Amniotic stem cell (primary cell): Measurements from ENCODE around the gene METTL3.
"Not testable (repeated sequence)": the region's sequence is repeated elsewhere in the genome, so short reads cannot be mapped to it uniquely, and the experiment has no call there.

Experiments
- DNase-seq: peaks from one replicate; lab custom pipeline; 2025; lab: John Stamatoyannopoulos, UW

Gene METTL3

DNA sequence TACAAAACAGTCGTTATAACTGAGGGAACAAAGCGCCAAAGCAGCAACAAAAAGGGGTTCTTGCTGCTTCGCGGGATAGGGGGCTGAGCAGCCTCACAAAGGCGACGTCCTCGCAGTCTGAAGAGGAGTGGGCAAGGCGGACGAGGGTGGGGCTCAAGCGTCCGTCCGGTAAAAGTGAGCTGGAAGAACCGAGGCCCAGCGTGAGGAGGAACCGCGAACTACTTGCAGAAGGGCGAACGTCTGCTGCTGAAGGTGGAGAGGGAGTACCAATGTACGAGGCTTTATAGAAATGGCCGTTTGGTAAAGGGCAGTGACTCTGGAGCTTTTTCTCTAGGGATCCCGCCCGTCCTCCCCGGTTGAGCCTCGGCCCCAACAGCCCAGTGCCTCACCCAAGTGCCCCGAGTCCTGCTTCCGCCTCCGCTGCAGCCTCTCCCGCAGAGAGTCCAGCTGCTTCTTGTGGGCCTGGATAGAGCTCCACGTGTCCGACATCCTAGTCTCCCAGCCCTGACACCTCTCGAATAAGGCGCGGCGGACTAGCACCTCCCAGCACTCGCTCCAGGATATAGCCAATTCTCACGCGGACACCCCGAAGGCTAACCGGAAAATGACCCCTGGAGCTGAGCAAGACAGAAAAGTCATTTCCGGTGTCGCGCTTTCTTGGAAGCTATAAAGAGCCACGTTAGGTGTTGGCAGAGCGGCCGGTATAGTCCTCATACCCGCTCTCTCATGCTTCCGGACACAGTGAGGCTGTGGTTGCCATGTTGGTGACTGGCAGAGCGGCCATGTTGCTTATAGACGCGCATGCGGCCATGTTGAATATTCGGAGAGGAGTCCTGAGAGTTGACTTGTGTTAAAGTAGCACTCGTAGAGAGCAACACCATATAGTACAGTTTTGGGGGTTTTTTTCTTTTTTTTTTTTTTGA lies at the start of gene METTL3:
Gene METTL3, minus strand, starts transcription at position 606 of the 923 bp plus-strand sequence. Its CDS starts 117 bp downstream, at position 489.
- DNase-seq = peak; percentile 98

- no peak for DNase-seq
These were observed 47.6 kb upstream of the METTL3 start for GRCh38 chr14:21558703-21559170.

DNA sequence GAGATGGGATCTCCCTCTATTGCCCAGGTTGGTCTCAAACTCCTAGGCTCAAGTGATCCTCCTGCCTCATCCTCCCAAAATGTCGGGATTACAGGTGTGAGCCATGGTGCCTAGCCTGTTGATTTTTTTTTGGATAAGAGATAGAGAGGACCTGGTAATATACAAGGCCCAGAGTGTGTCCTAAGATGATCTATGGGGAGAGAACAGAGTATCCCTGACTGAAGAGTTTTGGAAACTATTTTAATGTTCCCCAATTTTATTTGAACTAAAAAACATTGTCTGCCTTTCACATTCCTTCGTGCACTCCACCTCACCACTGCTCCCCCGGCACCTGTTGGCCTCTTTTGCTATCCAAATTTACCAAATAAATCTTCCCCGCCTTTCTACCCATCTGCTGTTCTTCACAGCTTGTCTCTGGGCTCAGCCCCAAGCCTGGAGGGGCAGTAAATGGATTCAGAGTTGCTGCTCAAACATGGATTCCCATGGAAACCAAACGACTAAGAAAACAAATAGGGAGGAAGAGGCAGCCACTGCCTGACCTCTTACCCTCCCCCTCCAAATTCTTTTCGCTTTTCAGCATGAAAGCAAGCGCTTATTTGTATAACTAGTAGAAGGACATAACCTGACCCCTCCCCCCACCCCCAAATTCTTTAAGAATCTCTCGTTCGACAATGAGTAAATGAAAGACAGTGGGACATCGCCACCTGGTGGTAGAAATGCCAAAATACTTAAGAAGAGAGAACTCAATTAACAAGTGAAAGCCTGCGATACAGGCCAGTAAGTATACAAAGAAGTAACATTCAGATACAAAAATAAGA lies 46.2 kb upstream of the METTL3 start:
- DNase-seq = peak; percentile 84

- no peak for DNase-seq
These were observed 45.4 kb upstream of the METTL3 start for GRCh38 chr14:21556378-21557083.

- no peak for DNase-seq
These were observed 42.1 kb upstream of the METTL3 start for GRCh38 chr14:21553266-21553665.

- not testable (repeated sequence) for DNase-seq
These were observed 33.4 kb upstream of the METTL3 start for GRCh38 chr14:21544588-21544987.

GRCh38 chr14:21543963-21544362 lies 32.8 kb upstream of the METTL3 start:
- DNase-seq = no peak

DNA sequence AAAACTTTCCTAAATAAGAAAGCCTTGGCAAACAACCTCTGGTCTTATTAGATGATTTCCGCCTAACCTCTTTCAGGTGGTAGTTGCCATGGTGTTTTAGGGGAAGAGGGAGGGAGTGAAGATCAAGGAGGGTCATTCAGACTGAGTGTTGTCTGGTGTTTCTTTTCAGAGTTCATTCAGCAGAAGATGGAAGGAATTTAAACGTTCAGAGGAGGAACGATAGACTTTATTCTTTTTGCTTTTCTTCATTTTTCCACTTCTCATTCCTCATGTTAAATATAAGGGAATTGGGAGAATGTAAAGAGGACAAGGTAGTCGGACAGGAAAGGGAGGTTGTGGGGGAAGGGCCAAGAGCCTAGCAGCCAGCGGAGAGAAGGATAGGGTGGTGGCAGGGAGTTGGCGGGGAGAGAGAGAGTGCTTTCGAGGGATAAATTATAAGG lies 32.4 kb upstream of the METTL3 start:
- no peak for DNase-seq

GRCh38 chr14:21541413-21542074 lies 30.4 kb upstream of the METTL3 start:
- DNase-seq = no peak

- no peak for DNase-seq
These were observed 28.2 kb upstream of the METTL3 start for GRCh38 chr14:21539189-21539940.

DNA sequence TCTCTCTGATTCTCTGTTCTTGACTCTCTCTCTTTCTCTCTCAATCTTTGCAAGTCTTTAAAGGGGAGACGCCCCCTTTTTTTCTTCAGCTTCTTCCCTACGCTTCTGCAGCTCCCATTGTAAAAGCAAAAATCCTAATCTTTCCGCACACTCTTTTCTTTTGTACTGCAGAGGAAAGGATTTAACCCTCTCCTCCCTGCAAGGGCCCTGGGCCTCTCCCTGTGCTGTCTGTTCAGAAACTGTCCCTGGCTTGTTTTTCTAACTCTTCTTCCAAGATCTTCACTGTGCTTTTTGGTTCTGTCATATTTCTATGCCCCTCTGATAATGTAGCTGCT lies 25.9 kb upstream of the METTL3 start:
- DNase-seq = no peak

DNA sequence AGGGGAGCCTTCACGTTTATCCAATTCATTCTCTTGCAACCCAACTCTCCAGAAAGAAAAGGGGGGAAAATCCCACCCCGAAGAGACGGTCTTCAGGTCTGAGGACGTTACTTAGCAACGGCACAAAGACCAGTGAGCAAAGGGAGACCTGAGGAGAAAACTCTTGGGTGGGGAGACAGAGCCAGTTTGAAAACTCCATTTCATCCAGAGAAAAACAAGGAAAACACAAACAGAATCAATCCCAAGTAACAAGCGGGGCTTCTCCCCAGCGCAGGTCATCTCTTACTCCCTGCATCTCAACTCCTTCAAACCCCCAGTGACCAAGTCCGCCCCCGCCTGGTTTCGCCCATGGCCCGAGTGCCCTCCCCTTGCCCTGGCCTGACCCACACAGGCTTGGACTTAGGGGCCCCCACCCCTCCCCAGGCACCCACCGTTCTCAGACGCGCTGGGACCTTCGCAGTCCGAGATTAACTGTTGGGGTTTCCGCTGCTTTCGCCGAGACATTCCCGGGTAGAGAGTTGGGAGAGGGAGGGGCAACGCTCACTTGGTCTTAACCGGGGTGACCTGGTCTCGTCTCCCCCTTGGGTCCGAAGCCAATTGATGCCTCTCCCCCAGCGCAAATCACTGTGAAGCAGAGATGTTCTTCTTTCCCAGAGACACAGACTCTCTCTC lies 25.4 kb upstream of the METTL3 start:
- no peak for DNase-seq

- DNase-seq = no peak
These were observed 24.6 kb upstream of the METTL3 start for GRCh38 chr14:21535545-21536417.

DNA sequence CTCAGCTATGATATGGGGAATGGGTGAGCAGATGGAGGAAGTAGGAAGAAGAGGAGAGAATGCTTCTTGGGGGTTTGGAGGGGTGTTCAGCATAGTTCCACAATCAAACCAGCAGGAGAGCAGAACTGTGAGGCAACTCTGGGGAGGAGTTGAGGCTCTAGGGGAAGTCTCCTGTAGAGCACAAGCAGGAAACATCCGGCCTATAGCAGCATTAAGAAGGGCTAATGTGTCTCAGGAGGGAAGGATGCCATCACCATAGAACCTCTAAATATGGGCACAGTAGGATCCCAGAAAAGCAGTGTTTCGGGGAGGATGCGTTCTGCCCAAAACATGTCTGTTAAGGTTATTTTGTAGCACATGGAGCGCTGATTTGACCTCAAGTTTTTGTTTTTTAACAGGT lies 23.4 kb upstream of the METTL3 start:
- no peak for DNase-seq

DNA sequence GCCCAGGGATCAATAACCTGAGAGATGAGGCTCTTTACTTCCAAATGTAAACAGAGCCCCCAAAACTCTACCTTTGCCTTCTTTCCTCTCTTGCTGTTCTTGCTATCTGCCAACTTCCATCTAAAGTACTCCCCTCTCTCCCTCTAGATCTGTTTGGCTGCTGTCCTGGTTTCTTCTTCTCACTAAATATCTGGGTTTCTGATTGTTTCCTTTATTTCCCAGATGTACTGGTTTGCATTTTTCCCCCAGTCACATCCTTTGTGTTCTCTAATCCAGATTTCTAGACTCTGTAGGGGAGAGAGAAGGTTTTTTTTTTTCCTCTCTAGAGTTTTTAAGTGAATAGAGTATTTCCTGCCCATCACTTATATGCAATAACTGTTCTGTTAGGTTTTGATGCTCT lies 22.2 kb upstream of the METTL3 start:
- no peak for DNase-seq

- no peak for DNase-seq
These were observed 18.4 kb upstream of the METTL3 start for GRCh38 chr14:21529515-21529914.

- DNase-seq = no peak
These were observed 17.5 kb upstream of the METTL3 start for GRCh38 chr14:21528381-21529348.

DNA sequence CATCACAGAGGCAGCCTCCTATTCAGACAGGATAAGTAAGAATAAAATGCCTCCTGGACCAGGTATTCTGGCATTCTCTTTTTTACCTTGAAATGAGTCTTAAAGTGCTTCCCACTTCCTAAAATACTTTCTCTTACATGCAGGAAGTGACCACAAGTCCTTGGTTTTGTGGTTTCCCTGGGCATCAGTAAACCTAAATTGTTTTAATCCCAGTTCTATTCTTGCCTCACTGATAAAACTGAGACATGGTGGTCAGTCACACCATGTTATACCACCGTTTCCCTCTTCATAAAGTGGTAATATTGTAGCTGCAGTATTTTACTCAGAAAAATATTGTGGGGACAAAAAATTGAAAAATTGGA lies 16.2 kb upstream of the METTL3 start:
- no peak for DNase-seq
